ENCODE data around the gene OST4.

DNA sequence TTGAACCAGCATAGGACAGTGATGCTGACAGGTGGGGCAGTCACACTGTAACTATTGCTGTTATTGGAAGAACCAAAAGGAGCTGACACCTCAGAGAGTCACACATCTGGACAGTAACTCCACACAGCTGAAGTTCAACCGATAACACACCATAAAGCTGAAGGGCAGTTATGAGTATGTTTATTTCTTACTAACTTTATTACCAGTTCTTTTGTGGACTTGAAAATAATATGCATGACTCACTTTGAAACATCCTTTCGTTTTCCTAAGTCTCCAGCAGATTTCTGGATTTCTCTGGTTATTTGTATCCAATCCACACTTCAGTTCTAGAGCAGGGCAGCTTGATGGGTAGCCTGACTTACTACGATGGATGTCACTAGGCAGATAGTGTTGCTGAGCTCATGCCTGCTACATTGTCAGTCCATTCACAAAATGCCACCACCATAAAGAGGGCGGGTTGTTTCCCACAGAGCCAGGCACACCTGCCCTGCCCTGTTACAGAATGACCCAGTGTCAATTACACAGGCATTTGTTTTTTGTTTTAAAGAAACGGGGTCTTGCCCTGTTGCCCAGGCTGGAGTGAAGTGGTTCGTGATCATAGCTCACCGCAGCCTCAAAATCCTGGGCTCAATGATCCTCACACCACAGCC lies 28.3 kb downstream of the OST4 start:
- TF ChIP-seq, protein P1, sequence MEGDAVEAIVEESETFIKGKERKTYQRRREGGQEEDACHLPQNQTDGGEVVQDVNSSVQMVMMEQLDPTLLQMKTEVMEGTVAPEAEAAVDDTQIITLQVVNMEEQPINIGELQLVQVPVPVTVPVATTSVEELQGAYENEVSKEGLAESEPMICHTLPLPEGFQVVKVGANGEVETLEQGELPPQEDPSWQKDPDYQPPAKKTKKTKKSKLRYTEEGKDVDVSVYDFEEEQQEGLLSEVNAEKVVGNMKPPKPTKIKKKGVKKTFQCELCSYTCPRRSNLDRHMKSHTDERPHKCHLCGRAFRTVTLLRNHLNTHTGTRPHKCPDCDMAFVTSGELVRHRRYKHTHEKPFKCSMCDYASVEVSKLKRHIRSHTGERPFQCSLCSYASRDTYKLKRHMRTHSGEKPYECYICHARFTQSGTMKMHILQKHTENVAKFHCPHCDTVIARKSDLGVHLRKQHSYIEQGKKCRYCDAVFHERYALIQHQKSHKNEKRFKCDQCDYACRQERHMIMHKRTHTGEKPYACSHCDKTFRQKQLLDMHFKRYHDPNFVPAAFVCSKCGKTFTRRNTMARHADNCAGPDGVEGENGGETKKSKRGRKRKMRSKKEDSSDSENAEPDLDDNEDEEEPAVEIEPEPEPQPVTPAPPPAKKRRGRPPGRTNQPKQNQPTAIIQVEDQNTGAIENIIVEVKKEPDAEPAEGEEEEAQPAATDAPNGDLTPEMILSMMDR (IDR thresholded peaks at IDR 0.05; ENCODE audit: low read length) = no peak
- TF ChIP-seq EZH2 (IDR thresholded peaks at IDR 0.05; ENCODE audit: borderline replicate concordance, low read length) = no peak

Data from OCI-LY1 (cell line).